ENCODE data around the gene KIF15. TPM values are rescaled to one million over a fixed set of nuclear protein-coding genes. Genes with fewer than 3 reads are reported as not detected.

The KIF15 gene
- total and polyA plus RNA-seq, 11 donors: 0.16 to 3.0 (median 0.65) TPM; not detected in 1

DNA sequence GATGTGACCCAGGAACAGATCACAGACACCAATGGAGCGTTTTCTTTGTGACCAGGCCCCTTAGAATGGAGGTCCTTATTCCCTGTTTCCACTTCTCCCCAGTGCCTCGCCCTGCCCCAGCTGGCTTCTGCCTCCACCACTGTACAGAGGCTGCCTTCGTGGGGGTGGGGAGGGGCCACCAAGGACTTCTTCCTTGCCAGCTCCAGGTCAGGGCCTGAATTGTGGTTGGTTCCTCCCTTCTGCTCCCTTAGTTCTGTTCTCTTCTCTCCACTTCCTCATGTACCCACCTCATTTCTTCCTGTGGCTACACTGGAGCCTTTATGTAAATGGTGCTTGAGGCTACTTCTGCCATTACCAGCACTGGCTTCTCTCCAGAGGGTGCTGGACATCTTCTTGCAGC lies 129.3 kb downstream of the KIF15 start:
- ATAC-seq: no peak

DNA sequence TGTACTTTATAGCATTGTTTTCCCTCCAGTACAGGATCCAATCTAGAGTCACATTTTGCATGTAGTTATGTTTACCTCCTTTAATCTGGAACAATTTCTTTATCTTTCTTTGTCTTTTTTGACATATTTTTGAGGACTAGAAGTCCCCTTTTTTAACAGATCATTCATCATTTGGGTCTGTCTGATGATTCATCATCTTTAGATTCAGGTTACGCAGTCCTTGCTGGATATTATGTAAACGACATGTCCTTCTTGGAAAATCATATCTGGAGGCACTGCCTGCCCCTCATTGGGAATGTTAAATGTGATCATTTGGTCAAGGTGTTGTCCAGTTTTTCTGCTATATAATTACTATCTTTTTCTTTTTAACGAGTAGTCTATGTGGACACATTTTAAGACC lies 131.1 kb downstream of the KIF15 start:
- H3K9me3 ChIP-seq: no peaks in the 10 kb centered on the region
- DNase-seq: no peak
- peaks cover 0 to 3% (median 0%) of the 10 kb centered on the region in 9 donors for H3K27me3 ChIP-seq
- H3K4me3 ChIP-seq: no peak overlapping the region
- no peaks in the 10 kb centered on the region for H3K36me3 ChIP-seq
- intact Hi-C loops (cut with DNase I): no loop called here
- no peaks in the 10 kb centered on the region for H3K4me1 ChIP-seq
- WGBS, 4 donors: 70 to 92% (median 75%) methylated on average over 3 of the region's 3 CpGs
- no peak overlapping the region for H3K27ac ChIP-seq
- TF ChIP-seq, protein P1, sequence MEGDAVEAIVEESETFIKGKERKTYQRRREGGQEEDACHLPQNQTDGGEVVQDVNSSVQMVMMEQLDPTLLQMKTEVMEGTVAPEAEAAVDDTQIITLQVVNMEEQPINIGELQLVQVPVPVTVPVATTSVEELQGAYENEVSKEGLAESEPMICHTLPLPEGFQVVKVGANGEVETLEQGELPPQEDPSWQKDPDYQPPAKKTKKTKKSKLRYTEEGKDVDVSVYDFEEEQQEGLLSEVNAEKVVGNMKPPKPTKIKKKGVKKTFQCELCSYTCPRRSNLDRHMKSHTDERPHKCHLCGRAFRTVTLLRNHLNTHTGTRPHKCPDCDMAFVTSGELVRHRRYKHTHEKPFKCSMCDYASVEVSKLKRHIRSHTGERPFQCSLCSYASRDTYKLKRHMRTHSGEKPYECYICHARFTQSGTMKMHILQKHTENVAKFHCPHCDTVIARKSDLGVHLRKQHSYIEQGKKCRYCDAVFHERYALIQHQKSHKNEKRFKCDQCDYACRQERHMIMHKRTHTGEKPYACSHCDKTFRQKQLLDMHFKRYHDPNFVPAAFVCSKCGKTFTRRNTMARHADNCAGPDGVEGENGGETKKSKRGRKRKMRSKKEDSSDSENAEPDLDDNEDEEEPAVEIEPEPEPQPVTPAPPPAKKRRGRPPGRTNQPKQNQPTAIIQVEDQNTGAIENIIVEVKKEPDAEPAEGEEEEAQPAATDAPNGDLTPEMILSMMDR (IDR thresholded peaks at IDR 0.05): no peak
- TF ChIP-seq POLR2A (IDR thresholded peaks at IDR 0.05): no peak
- ATAC-seq: no peak

More for the DNA sequence above, 129.3 kb downstream of the KIF15 start:
- 69 to 80% (median 71%) methylated on average over 3 of the region's 3 CpGs for WGBS, 4 donors
- H3K4me1 ChIP-seq: no peaks in the 10 kb centered on the region
- H3K36me3 ChIP-seq: no peaks in the 10 kb centered on the region
- peaks cover 0 to 9% (median 0%) of the 10 kb centered on the region in 9 donors for H3K27me3 ChIP-seq
- no peak overlapping the region for H3K4me3 ChIP-seq
- H3K9me3 ChIP-seq: no peaks in the 10 kb centered on the region
- DNase-seq: no peak
- intact Hi-C loops (cut with DNase I): no loop called here
- no peak for TF ChIP-seq POLR2A (IDR thresholded peaks at IDR 0.05)
- TF ChIP-seq, protein P1 (IDR thresholded peaks at IDR 0.05): no peak
- no peak overlapping the region for H3K27ac ChIP-seq

DNA sequence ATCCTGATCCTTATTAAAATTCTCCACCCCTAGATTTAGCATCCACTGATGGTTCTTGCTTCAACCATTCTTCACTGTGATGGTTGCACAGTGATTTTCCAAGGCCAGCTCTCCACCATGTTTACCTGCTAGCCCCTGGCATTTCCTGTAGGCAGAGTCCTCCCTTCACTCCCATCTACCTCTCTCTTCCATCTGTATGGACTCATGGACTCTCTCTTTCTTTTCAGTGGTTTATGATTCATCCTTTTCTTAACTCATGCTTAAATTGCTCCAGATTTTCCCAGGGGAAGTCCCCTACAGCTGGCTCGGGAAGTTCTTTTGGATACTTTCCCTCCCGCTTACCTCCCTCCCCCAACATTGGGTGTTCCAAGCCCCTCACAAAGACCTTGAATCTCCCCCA lies 131.5 kb downstream of the KIF15 start:
- Histone ChIP-seq H3K27me3 (peaks cover 0 to 3% (median 0%) of the 10 kb centered on the region in 9 donors), H3K36me3 (no peaks in the 10 kb centered on the region), H3K9me3 (no peaks in the 10 kb centered on the region), H3K27ac (no peak overlapping the region), H3K4me1 (no peaks in the 10 kb centered on the region), H3K4me3 (no peak overlapping the region)
- 45 to 67% (median 60%) methylated on average over 2 of the region's 2 CpGs for WGBS, 4 donors
- TF ChIP-seq, protein P1 (IDR thresholded peaks at IDR 0.05): no peak
- TF ChIP-seq POLR2A (IDR thresholded peaks at IDR 0.05): no peak
- DNase-seq (no peak), ATAC-seq (no peak)
- intact Hi-C loops (cut with DNase I): no loop called here

DNA sequence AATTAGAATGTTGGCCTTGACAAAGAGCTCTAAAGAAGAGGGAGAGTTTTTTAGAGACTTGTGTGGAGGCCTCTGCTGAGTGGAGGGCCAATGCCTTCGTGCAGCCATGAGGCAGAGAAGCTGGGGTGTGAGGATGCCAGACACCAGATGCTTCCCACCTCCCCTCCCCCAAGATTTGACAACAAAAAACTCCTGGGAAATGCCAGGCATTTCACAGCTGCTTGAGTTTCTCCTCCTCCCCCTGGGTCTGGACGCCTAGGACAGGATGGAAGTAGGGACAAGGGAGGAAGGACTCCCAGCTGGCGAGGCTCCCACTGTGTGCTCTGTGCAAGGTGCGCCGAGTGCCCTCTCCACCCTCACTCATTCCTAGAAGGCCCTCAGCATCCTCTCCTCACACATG lies 132.9 kb downstream of the KIF15 start:
- H3K36me3 ChIP-seq: no peaks in the 10 kb centered on the region
- H3K27me3 ChIP-seq: peaks cover 0 to 13% (median 0%) of the 10 kb centered on the region in 9 donors
- no peak for ATAC-seq
- H3K4me3 ChIP-seq: no peak overlapping the region
- WGBS, 4 donors: 40 to 45% (median 42%) methylated on average over 5 of the region's 5 CpGs
- TF ChIP-seq, protein P1 (IDR thresholded peaks at IDR 0.05): no peak
- TF ChIP-seq POLR2A (IDR thresholded peaks at IDR 0.05): no peak
- H3K4me1 ChIP-seq: no peaks in the 10 kb centered on the region
- intact Hi-C loops (cut with DNase I): no loop called here
- no peaks in the 10 kb centered on the region for H3K9me3 ChIP-seq
- H3K27ac ChIP-seq: no peak overlapping the region
- no peak for DNase-seq

All from heart left ventricle (tissue), 16 donors.